Nephron (organoid): ENCODE measurements around the gene WASHC4.

ENCODE experiments used
- H3K27ac Mint-ChIP-seq, 3 experiments: 2 replicates each; pipeline ENCODE4 v1.8.0; 2020; ENCODE audit warnings: mixed read lengths in 3 of 3, mild to moderate bottlenecking in 2 of 3, moderate library complexity in 1 of 3
- H3K27me3 Mint-ChIP-seq: 2 replicates; pipeline ENCODE4 v1.8.0; 2021; ENCODE audit warnings: low read depth, mild to moderate bottlenecking, moderate library complexity, mixed read lengths
- H3K36me3 Mint-ChIP-seq: 2 replicates; pipeline ENCODE4 v1.8.0; 2020; ENCODE audit warnings: low read depth, mixed read lengths
- H3K4me1 Mint-ChIP-seq: 2 replicates; pipeline ENCODE4 v1.8.0; 2020; ENCODE audit warnings: mixed read lengths
- H3K4me3 Mint-ChIP-seq, 3 experiments: 2 replicates each; pipeline ENCODE4 v1.8.0; 2020; ENCODE audit warnings: mild to moderate bottlenecking in 3 of 3, mixed read lengths in 3 of 3, moderate library complexity in 2 of 3
- H3K9me3 Mint-ChIP-seq: 2 replicates; pipeline ENCODE4 v1.8.0; 2020; ENCODE audit warnings: mixed read lengths
- CTCF ChIP-seq, 3 experiments: fragments of 200-600 bp; sonication (generic); IDR thresholded peaks; one replicate each; pipeline ENCODE4 v1.5.0; 2021; ENCODE audit warnings: antibody characterized with exemption in 3 of 3; ENCODE audit not compliant: unreplicated experiment in 3 of 3

The WASHC4 gene

GRCh38 chr12:105209091-105209490 lies 101.6 kb downstream of the WASHC4 start:
- Mint-ChIP-seq H3K27ac (no peak overlapping the region), H3K4me3 (no peak overlapping the region), H3K4me1 (no peaks in the 10 kb centered on the region), H3K27me3 (no peaks in the 10 kb centered on the region), H3K9me3 (no peaks in the 10 kb centered on the region), H3K36me3 (peaks cover 80% of the 10 kb centered on the region)
- TF ChIP-seq CTCF (IDR thresholded peaks at IDR 0.05; ENCODE audit: unreplicated experiment in 3 of 3), result no peak

GRCh38 chr12:105212438-105212837 lies 104.9 kb downstream of the WASHC4 start:
- H3K9me3 Mint-ChIP-seq, result no peaks in the 10 kb centered on the region
- H3K4me3 Mint-ChIP-seq, result no peak overlapping the region
- no peak for TF ChIP-seq CTCF (IDR thresholded peaks at IDR 0.05; ENCODE audit: unreplicated experiment in 3 of 3)

GRCh38 chr12:105214148-105214547 lies 106.6 kb downstream of the WASHC4 start:
- Mint-ChIP-seq H3K27ac (no peak overlapping the region), H3K4me3 (no peak overlapping the region), H3K4me1 (peaks cover 4% of the 10 kb centered on the region), H3K36me3 (peaks cover 63% of the 10 kb centered on the region), H3K9me3 (no peaks in the 10 kb centered on the region), H3K27me3 (no peaks in the 10 kb centered on the region)
- no peak for TF ChIP-seq CTCF (IDR thresholded peaks at IDR 0.05; ENCODE audit: unreplicated experiment in 3 of 3)

More at GRCh38 chr12:105212438-105212837, 104.9 kb downstream of the WASHC4 start:
- Mint-ChIP-seq H3K36me3 (peaks cover 76% of the 10 kb centered on the region), H3K27me3 (no peaks in the 10 kb centered on the region), H3K27ac (no peak overlapping the region), H3K4me1 (no peaks in the 10 kb centered on the region)

- Mint-ChIP-seq H3K27ac (no peak overlapping the region), H3K9me3 (no peaks in the 10 kb centered on the region), H3K27me3 (no peaks in the 10 kb centered on the region), H3K4me1 (peaks cover 4% of the 10 kb centered on the region), H3K36me3 (peaks cover 69% of the 10 kb centered on the region), H3K4me3 (no peak overlapping the region)
- no peak for TF ChIP-seq CTCF (IDR thresholded peaks at IDR 0.05; ENCODE audit: unreplicated experiment in 3 of 3)
Observed at GRCh38 chr12:105214670-105215375, 107.3 kb downstream of the WASHC4 start.

- Mint-ChIP-seq H3K27me3 (no peaks in the 10 kb centered on the region), H3K36me3 (peaks cover 71% of the 10 kb centered on the region), H3K4me1 (peaks cover 9% of the 10 kb centered on the region), H3K9me3 (no peaks in the 10 kb centered on the region), H3K4me3 (no peak overlapping the region), H3K27ac (no peak overlapping the region)
- TF ChIP-seq CTCF (IDR thresholded peaks at IDR 0.05; ENCODE audit: unreplicated experiment in 3 of 3), result no peak
Observed at GRCh38 chr12:105218434-105218833, 110.9 kb downstream of the WASHC4 start.
